ENCODE results near the gene DNAJB6. TPM values are rescaled to one million over a fixed set of nuclear protein-coding genes. Genes with fewer than 3 reads are reported as not detected.

The DNAJB6 gene
- polyA plus RNA-seq, 3 donors, result 66.6 to 117 (median 116) TPM

DNA sequence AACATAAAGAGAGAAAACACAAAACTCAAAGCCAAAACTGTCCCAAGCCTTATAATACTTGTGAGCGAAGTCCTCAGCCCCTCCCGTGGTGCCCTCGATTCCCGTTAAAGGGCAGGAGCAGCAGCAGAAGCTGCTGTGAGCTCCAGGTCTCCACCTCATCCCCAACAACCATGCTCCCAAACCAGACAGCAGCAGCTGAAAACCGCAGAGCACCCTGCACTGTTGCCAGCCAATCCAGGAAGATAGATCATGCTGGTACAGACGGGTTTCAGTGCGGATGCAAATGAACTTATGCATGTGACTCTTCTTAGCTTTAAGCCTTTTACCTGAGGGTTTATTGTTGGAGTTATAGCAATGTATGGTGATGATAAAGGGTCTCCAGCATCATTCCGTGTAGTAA lies 97.9 kb downstream of the DNAJB6 start:
- H3K4me1 Mint-ChIP-seq, result peaks cover 12% of the 10 kb centered on the region
- Histone ChIP-seq H2AFZ (ENCODE audit: insufficient read depth, low read depth, low read length, poor library complexity, severe bottlenecking) (no peak overlapping the region), H3K4me1 (ENCODE audit: control insufficient read depth in 1 of 2, insufficient read depth in 2 of 2, low read length in 2 of 2) (peaks cover 7 to 8% of the 10 kb centered on the region in 2 donors), H3K27me3 (ENCODE audit: control insufficient read depth in 2 of 2, insufficient read depth in 2 of 2, low read length in 2 of 2) (no peaks in the 10 kb centered on the region), H3K4me2 (replicated peaks; ENCODE audit: extremely low read depth, low read length, poor library complexity, severe bottlenecking) (no peak overlapping the region), H3K9me3 (replicated peaks in 1 of 2; ENCODE audit: control insufficient read depth in 1 of 2, insufficient read depth in 1 of 2, low read length in 2 of 2) (no peaks in the 10 kb centered on the region), H3K79me2 (ENCODE audit: insufficient read depth, low read length) (no peaks in the 10 kb centered on the region), H3K36me3 (replicated peaks in 1 of 2; ENCODE audit: control insufficient read depth in 1 of 2, insufficient read depth in 2 of 2, low read length in 2 of 2) (no peaks in the 10 kb centered on the region), H3K27ac (ENCODE audit: low read depth in 1 of 2, low read length in 2 of 2) (no peak overlapping the region), H3K9ac (ENCODE audit: insufficient read depth, low read length, poor library complexity, severe bottlenecking) (no peak overlapping the region), H3K4me3 (replicated peaks in 1 of 3; ENCODE audit: low read depth in 2 of 3, low read length in 3 of 3) (no peak overlapping the region), H4K20me1 (ENCODE audit: insufficient read depth, low read length) (no peaks in the 10 kb centered on the region)
- peaks cover 0 to 3% (median 1%) of the 10 kb centered on the region in 7 donors for H3K9me3 Mint-ChIP-seq
- H3K4me3 Mint-ChIP-seq, result no peak overlapping the region
- H3K27ac Mint-ChIP-seq, result no peak overlapping the region
- TF ChIP-seq, protein P1, sequence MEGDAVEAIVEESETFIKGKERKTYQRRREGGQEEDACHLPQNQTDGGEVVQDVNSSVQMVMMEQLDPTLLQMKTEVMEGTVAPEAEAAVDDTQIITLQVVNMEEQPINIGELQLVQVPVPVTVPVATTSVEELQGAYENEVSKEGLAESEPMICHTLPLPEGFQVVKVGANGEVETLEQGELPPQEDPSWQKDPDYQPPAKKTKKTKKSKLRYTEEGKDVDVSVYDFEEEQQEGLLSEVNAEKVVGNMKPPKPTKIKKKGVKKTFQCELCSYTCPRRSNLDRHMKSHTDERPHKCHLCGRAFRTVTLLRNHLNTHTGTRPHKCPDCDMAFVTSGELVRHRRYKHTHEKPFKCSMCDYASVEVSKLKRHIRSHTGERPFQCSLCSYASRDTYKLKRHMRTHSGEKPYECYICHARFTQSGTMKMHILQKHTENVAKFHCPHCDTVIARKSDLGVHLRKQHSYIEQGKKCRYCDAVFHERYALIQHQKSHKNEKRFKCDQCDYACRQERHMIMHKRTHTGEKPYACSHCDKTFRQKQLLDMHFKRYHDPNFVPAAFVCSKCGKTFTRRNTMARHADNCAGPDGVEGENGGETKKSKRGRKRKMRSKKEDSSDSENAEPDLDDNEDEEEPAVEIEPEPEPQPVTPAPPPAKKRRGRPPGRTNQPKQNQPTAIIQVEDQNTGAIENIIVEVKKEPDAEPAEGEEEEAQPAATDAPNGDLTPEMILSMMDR (IDR thresholded peaks at IDR 0.05), result no peak
- DNase-seq, result no peak
- peaks cover 4 to 13% (median 11%) of the 10 kb centered on the region in 3 donors for H3K27me3 Mint-ChIP-seq (ENCODE audit: low read depth in 3 of 3)
- WGBS (ENCODE audit: insufficient coverage), result 78% methylated on average over 5 of the region's 8 CpGs
- intact Hi-C loops (cut with micrococcal nuclease), result loop anchor here in 1 of 2 donors (5.0 kb wide), 1 partner anchor 443 kb away; no protein-coding TSS in a partner anchor
- H3K36me3 Mint-ChIP-seq, result no peaks in the 10 kb centered on the region

DNA sequence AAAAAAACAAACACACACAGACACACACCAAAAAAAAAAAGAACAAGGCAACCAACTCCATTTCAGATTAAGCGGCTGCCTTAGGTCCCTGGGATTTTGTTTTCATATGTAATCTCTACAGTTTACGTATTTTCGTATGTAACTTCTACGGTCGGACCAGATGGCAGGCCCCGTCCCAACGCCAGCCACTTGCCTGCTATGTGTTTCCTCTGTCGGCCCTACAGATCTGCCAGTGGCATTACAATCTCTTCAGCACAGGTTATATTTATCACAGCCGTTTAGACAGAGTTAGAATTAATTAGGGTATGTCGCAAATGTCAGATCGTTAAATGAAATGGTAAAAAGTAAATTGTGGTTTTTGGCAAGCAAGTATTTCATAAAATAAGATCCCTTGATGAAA lies 99.3 kb downstream of the DNAJB6 start:
- no peak overlapping the region for H3K27ac ChIP-seq (ENCODE audit: low read depth in 1 of 2, low read length in 2 of 2)
- intact Hi-C loops (cut with micrococcal nuclease), result no loop called here
- peaks cover 7 to 8% of the 10 kb centered on the region in 2 donors for H3K4me1 ChIP-seq (ENCODE audit: control insufficient read depth in 1 of 2, insufficient read depth in 2 of 2, low read length in 2 of 2)
- Mint-ChIP-seq H3K4me3 (no peak overlapping the region), H3K27me3 (ENCODE audit: low read depth in 3 of 3) (peaks cover 6 to 13% (median 11%) of the 10 kb centered on the region in 3 donors), H3K4me1 (peaks cover 12% of the 10 kb centered on the region), H3K9me3 (peaks cover 0 to 12% (median 2%) of the 10 kb centered on the region in 7 donors), H3K27ac (no peak overlapping the region), H3K36me3 (no peaks in the 10 kb centered on the region)
- no peak for DNase-seq
- TF ChIP-seq, protein P1 (IDR thresholded peaks at IDR 0.05), result no peak
- H2AFZ ChIP-seq (ENCODE audit: insufficient read depth, low read depth, low read length, poor library complexity, severe bottlenecking), result no peak overlapping the region
- no peaks in the 10 kb centered on the region for H4K20me1 ChIP-seq (ENCODE audit: insufficient read depth, low read length)
- H3K79me2 ChIP-seq (ENCODE audit: insufficient read depth, low read length), result no peaks in the 10 kb centered on the region
- no peaks in the 10 kb centered on the region for H3K36me3 ChIP-seq (replicated peaks in 1 of 2; ENCODE audit: control insufficient read depth in 1 of 2, insufficient read depth in 2 of 2, low read length in 2 of 2)
- H3K9me3 ChIP-seq (replicated peaks in 1 of 2; ENCODE audit: control insufficient read depth in 1 of 2, insufficient read depth in 1 of 2, low read length in 2 of 2), result no peaks in the 10 kb centered on the region
- no peak overlapping the region for H3K9ac ChIP-seq (ENCODE audit: insufficient read depth, low read length, poor library complexity, severe bottlenecking)
- no peaks in the 10 kb centered on the region for H3K27me3 ChIP-seq (ENCODE audit: control insufficient read depth in 2 of 2, insufficient read depth in 2 of 2, low read length in 2 of 2)
- H3K4me3 ChIP-seq (replicated peaks in 1 of 3; ENCODE audit: low read depth in 2 of 3, low read length in 3 of 3), result no peak overlapping the region
- H3K4me2 ChIP-seq (replicated peaks; ENCODE audit: extremely low read depth, low read length, poor library complexity, severe bottlenecking), result no peak overlapping the region
- 85% methylated on average over 4 of the region's 11 CpGs for WGBS (ENCODE audit: insufficient coverage)
